HCT116 (cell line): ENCODE measurements around the gene SHISA7. TPM values are rescaled to one million over a fixed set of nuclear protein-coding genes. Genes with fewer than 3 reads are reported as not detected.

ENCODE experiments used
- ATAC-seq: fragments of 200-7000 bp; cut with Tn5 transposase; 2 replicates; pipeline ENCODE4 v1.9.1; 2020; ENCODE audit warnings: mild to moderate bottlenecking, moderate library complexity
- BruUV-seq: library from RNA; stranded (reverse); fragments of 400-500 nt; replicated peaks from 2 replicates; lab custom pipeline; 2021; lab: Mats Ljungman, UMichigan
- CTCF ChIA-PET: fragments of 300-600 bp; sonication (Branson Sonifier 250); formaldehyde crosslinking; loops from one replicate; lab custom pipeline; 2021; ENCODE audit warnings: antibody characterized with exemption; lab: Charles Lee
- POLR2A ChIA-PET: fragments of 300-600, 350-600 bp; sonication (Branson Sonifier 250); formaldehyde crosslinking; loops from one replicate; lab custom pipeline; 2021; ENCODE audit warnings: antibody characterized with exemption; lab: Charles Lee
- RAD21 ChIA-PET, 2 experiments: fragments of 300-600 bp; sonication (Branson Sonifier 250); formaldehyde crosslinking; loops; one replicate each; lab custom pipeline; 2023; ENCODE audit warnings: low total read pairs in 2 of 2; ENCODE audit not compliant: uncharacterized antibody in 2 of 2, unreplicated experiment in 2 of 2, low non-redundant PET in 1 of 2; lab: Charles Lee
- DNase-seq: peaks from one replicate; pipeline ENCODE4 v3.0.0-alpha.2; 2010; ENCODE audit warnings: low read depth, low spot score
- H2AFZ ChIP-seq: fragments of 200-600 bp; shearing (Covaris generic), sonication (generic); 2 replicates; pipeline ENCODE4 v1.6.1; 2017; ENCODE audit warnings: low read depth, mixed run types, mixed read lengths, antibody characterized with exemption, low read length; ENCODE audit not compliant: poor library complexity, severe bottlenecking
- H3K27ac ChIP-seq: 2 replicates; pipeline ENCODE4 v1.5.1; 2012; ENCODE audit warnings: low read depth, low read length
- H3K27me3 ChIP-seq: fragments of 200-600 bp; sonication (generic); 2 replicates; pipeline ENCODE4 v1.6.1; 2016; ENCODE audit warnings: mixed run types, low read length, mixed read lengths; ENCODE audit not compliant: insufficient read depth
- H3K36me3 ChIP-seq, 2 experiments: fragments of 200-500 bp in 1 of 2; fragments of 200-600 bp in 1 of 2; sonication (Bioruptor generic) in 1 of 2; sonication (generic) in 1 of 2; 2 replicates each; pipeline versions ENCODE4 v1.5.1 to v1.6.1; 2014 to 2016; ENCODE audit warnings: low read length in 2 of 2, inconsistent platforms in 1 of 2, mixed read lengths in 1 of 2, mixed run types in 1 of 2; ENCODE audit not compliant: insufficient read depth in 2 of 2, control insufficient read depth in 1 of 2
- H3K4me1 ChIP-seq, 2 experiments: fragments of 200-600 bp in 1 of 2; sonication (generic) in 1 of 2; 2 replicates each; pipeline versions ENCODE4 v1.5.1 to v1.6.1; 2012 to 2017; ENCODE audit warnings: low read length in 2 of 2, inconsistent platforms in 1 of 2, mild to moderate bottlenecking in 1 of 2, mixed read lengths in 1 of 2, mixed run types in 1 of 2, moderate library complexity in 1 of 2; ENCODE audit not compliant: insufficient read depth in 2 of 2, control insufficient read depth in 1 of 2
- H3K4me2 ChIP-seq: fragments of 200-600 bp; sonication (generic); 2 replicates; pipeline ENCODE4 v1.6.1; 2017; ENCODE audit warnings: mixed run types, low read length, mixed read lengths
- H3K4me3 ChIP-seq, 2 experiments: fragments of 200-600 bp in 1 of 2; sonication (generic) in 1 of 2; replicated peaks in 1 of 2; 2 replicates each; pipeline ENCODE4 v1.5.1; 2011 to 2016; ENCODE audit warnings: low read length in 2 of 2, control low read depth in 1 of 2, low read depth in 1 of 2, mild to moderate bottlenecking in 1 of 2, mixed read lengths in 1 of 2, mixed run types in 1 of 2
- H3K79me2 ChIP-seq: fragments of 200-600 bp; sonication (generic); 2 replicates; pipeline ENCODE4 v1.6.1; 2017; ENCODE audit warnings: mild to moderate bottlenecking, mixed run types, low read length, moderate library complexity, mixed read lengths; ENCODE audit not compliant: insufficient read depth
- H3K9ac ChIP-seq: fragments of 200-600 bp; sonication (generic); 2 replicates; pipeline ENCODE4 v1.6.1; 2016; ENCODE audit warnings: low read length, mixed read lengths
- H3K9me2 ChIP-seq: fragments of 200-600 bp; sonication (generic), shearing (Covaris generic); 2 replicates; pipeline ENCODE4 v1.6.1; 2017; ENCODE audit warnings: mixed run types, mild to moderate bottlenecking, moderate library complexity; ENCODE audit not compliant: insufficient read depth
- H3K9me3 ChIP-seq, 2 experiments: fragments of 200-500 bp in 1 of 2; fragments of 200-600 bp in 1 of 2; sonication (Bioruptor generic) in 1 of 2; sonication (generic) in 1 of 2; 2 replicates each; pipeline ENCODE4 v1.6.1; 2014 to 2017; ENCODE audit warnings: low read length in 2 of 2, mixed read lengths in 2 of 2, inconsistent platforms in 1 of 2, low read depth in 1 of 2, mild to moderate bottlenecking in 1 of 2, mixed run types in 1 of 2, moderate library complexity in 1 of 2; ENCODE audit not compliant: control insufficient read depth in 1 of 2, insufficient read depth in 1 of 2
- H4K20me1 ChIP-seq: fragments of 200-600 bp; sonication (generic), shearing (Covaris generic); 2 replicates; pipeline ENCODE4 v1.6.1; 2017; ENCODE audit warnings: mixed run types, mild to moderate bottlenecking, moderate library complexity; ENCODE audit not compliant: insufficient read depth
- ELF1 ChIP-seq: IDR thresholded peaks from 2 replicates; pipeline ENCODE4 v1.6.1; 2012; ENCODE audit warnings: low read depth, borderline replicate concordance
- JUND ChIP-seq: IDR thresholded peaks from 2 replicates; pipeline ENCODE4 v1.6.1; 2012
- POLR2A ChIP-seq: IDR thresholded peaks from 2 replicates; pipeline ENCODE4 v1.7.0; 2011; ENCODE audit warnings: borderline replicate concordance; ENCODE audit not compliant: insufficient read depth, insufficient read length; ENCODE audit errors: extremely low read depth
- SIN3A ChIP-seq: IDR thresholded peaks from 2 replicates; pipeline ENCODE4 v1.6.1; 2012; ENCODE audit warnings: low read depth
- TCF7L2 ChIP-seq: IDR thresholded peaks from 2 replicates; pipeline ENCODE4 v1.7.0; 2011; ENCODE audit warnings: borderline replicate concordance, inconsistent platforms; ENCODE audit not compliant: insufficient read depth, insufficient read length; ENCODE audit errors: extremely low read depth
- ZNF274 ChIP-seq: fragments of 200-500 bp; sonication (Bioruptor generic); IDR thresholded peaks from 2 replicates; pipeline ENCODE4 v1.6.1; 2014; ENCODE audit warnings: mild to moderate bottlenecking, low read depth, low read length, inconsistent platforms
- intact Hi-C: fragments of 100-400 bp; cut with micrococcal nuclease; formaldehyde crosslinking; loops from 2 replicates; pipeline ENCODE4 v1.10.0; 2022
- total RNA-seq: library from RNA; stranded (reverse); gene quantifications from one replicate; pipeline ENCODE4 v1.2.1, GENCODE V29; 2021; ENCODE audit not compliant: unreplicated experiment
- TF ChIP-seq, protein P1 (sequence below): IDR thresholded peaks from 2 replicates; pipeline ENCODE4 v1.6.1; 2012
- TF ChIP-seq, protein P2 (sequence below), 3 experiments: fragments of 200-600 bp in 1 of 3; sonication (generic) in 1 of 3; IDR thresholded peaks in 2 of 3; conservative IDR thresholded peaks in 1 of 3; 2 replicates each; pipeline ENCODE4 v1.5.1; 2012 to 2017; ENCODE audit warnings: low read depth in 2 of 3, low read length in 2 of 3, antibody characterized with exemption in 1 of 3, borderline replicate concordance in 1 of 3, control low read depth in 1 of 3, mild to moderate bottlenecking in 1 of 3, mixed read lengths in 1 of 3, mixed run types in 1 of 3, moderate library complexity in 1 of 3; ENCODE audit not compliant: insufficient read depth in 1 of 3

Gene SHISA7
- total RNA-seq, 1 experiment from 2014 or later = not detected

DNA sequence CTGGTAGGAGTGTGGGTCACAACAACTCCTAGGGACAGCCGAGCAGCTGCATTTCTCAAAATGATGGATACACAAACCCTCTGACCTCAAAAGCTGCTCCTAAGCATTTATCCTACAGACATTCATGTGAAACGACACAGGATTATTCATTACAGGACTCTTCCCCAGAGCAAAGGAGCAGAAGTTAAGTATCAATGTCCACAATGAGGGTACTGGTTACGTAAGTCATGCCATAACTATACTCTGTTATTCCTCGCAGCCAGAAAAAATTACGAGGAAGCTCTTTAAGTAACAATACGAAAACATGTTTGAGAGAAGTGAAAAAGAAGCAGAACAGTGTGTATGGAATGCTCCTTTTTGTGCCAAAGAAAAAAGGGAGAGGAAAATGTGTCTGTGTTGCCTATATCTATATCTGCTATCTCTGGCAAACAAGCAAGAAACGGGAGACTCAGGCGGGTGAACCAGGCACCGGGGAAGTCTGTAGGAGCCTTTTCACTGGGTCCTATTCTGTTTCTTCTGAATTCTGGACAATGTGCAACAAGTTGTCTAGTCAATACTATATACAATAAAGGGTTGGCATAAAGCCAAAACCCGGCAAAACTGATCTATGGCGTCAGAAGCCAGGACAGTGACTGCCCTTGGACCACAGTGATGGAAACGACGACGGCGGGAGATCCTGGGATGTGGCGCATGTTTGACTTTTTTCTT lies 17.0 kb upstream of the SHISA7 start (continued):
- TF ChIP-seq, protein P1, sequence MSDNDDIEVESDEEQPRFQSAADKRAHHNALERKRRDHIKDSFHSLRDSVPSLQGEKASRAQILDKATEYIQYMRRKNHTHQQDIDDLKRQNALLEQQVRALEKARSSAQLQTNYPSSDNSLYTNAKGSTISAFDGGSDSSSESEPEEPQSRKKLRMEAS = no peak
- no peak for TF ChIP-seq TCF7L2

DNA sequence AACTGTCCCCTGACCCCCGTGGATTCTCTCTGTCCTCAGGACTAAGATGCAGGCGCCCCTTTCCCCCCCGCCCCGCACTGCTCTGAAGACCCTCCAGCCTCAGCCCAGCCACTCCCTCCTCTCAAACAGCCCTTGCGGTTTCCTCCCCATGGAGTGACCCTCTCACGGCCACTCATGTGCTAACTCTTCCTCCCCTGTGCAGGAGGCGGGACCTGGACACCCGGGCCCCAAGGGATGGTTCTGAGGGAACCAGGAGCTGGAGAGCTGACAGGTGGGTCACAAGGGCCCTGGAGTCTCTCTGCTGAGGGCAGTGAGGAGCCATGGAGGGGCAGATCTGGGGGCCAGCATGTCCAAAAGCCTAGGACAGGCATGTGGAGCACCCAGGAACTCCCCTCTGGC lies 16.4 kb upstream of the SHISA7 start:
- Histone ChIP-seq H3K36me3 (no peaks in the 10 kb centered on the region; a peak in 1 of 4 replicates), H3K4me3 (no peak overlapping the region), H3K4me1 (peaks cover 9 to 20% of the 10 kb centered on the region in 2 experiments), H3K9ac (no peak overlapping the region), H3K9me3 (no peaks in the 10 kb centered on the region), H3K4me2 (no peak overlapping the region), H3K27ac (no peak overlapping the region), H3K79me2 (peaks cover 12% of the 10 kb centered on the region; the same call in 1 of the 2 replicates), H3K9me2 (no peaks in the 10 kb centered on the region), H2AFZ (no peak overlapping the region), H4K20me1 (no peaks in the 10 kb centered on the region), H3K27me3 (no peaks in the 10 kb centered on the region)
- BruUV-seq = no TSS peak
- ChIA-PET POLR2A (no interaction called here), CTCF (no interaction called here), RAD21 (no interaction called here)
- intact Hi-C loops = no loop called here
- DNase-seq (no peak), ATAC-seq (no peak)
- TF ChIP-seq ELF1 = no peak
- no peak for TF ChIP-seq ZNF274
- TF ChIP-seq POLR2A = no peak
- TF ChIP-seq JUND = no peak
- no peak for TF ChIP-seq SIN3A
- TF ChIP-seq, protein P2, sequence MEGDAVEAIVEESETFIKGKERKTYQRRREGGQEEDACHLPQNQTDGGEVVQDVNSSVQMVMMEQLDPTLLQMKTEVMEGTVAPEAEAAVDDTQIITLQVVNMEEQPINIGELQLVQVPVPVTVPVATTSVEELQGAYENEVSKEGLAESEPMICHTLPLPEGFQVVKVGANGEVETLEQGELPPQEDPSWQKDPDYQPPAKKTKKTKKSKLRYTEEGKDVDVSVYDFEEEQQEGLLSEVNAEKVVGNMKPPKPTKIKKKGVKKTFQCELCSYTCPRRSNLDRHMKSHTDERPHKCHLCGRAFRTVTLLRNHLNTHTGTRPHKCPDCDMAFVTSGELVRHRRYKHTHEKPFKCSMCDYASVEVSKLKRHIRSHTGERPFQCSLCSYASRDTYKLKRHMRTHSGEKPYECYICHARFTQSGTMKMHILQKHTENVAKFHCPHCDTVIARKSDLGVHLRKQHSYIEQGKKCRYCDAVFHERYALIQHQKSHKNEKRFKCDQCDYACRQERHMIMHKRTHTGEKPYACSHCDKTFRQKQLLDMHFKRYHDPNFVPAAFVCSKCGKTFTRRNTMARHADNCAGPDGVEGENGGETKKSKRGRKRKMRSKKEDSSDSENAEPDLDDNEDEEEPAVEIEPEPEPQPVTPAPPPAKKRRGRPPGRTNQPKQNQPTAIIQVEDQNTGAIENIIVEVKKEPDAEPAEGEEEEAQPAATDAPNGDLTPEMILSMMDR (IDR thresholded peaks at IDR 0.05 in 2 of 3, conservative IDR thresholded peaks at IDR 0.05 in 1 of 3; ENCODE audit: borderline replicate concordance in 1 of 3, insufficient read depth in 1 of 3, low read depth in 2 of 3, low read length in 2 of 3) = no peak
